Fibroblast of lung (primary cell): ENCODE results near the gene SLC39A6. TPM values are rescaled to one million over a fixed set of nuclear protein-coding genes. Genes with fewer than 3 reads are reported as not detected.

Source experiments
- DNase-seq, 2 donors: peaks; one replicate each; pipeline versions ENCODE4 v3.0.0 to v3.0.0-alpha.2; 2010; ENCODE audit warnings: low read depth in 2 of 2
- H2AFZ ChIP-seq: 2 replicates; pipeline ENCODE4 v1.5.1; 2012; ENCODE audit warnings: low read length, control low read depth, inconsistent platforms
- H3K27ac ChIP-seq: 2 replicates; pipeline ENCODE4 v1.5.1; 2011; ENCODE audit warnings: low read length, control low read depth; ENCODE audit not compliant: insufficient read depth
- H3K27me3 ChIP-seq: 2 replicates; pipeline ENCODE4 v1.5.1; 2011; ENCODE audit warnings: mild to moderate bottlenecking, low read length; ENCODE audit not compliant: control insufficient read depth, insufficient read depth
- H3K36me3 ChIP-seq: 2 replicates; pipeline ENCODE4 v1.5.1; 2011; ENCODE audit warnings: low read length; ENCODE audit not compliant: control insufficient read depth, insufficient read depth
- H3K4me1 ChIP-seq: 2 replicates; pipeline ENCODE4 v1.5.1; 2011; ENCODE audit warnings: low read length; ENCODE audit not compliant: control insufficient read depth, insufficient read depth; ENCODE audit errors: extremely low read depth
- H3K4me2 ChIP-seq: 2 replicates; pipeline ENCODE4 v1.5.1; 2011; ENCODE audit warnings: low read length, control low read depth; ENCODE audit not compliant: insufficient read depth; ENCODE audit errors: extremely low read depth
- H3K4me3 ChIP-seq, 4 experiments: fragments of 200-600 bp in 1 of 4; sonication (generic) in 1 of 4; replicated peaks in 1 of 4; 2 replicates each; pipeline ENCODE4 v1.5.1; 2011 to 2016; ENCODE audit warnings: low read length in 4 of 4, low read depth in 3 of 4, mild to moderate bottlenecking in 3 of 4, control low read depth in 2 of 4, inconsistent platforms in 1 of 4, mixed read lengths in 1 of 4; ENCODE audit not compliant: insufficient read depth in 1 of 4; ENCODE audit errors: control extremely low read depth in 1 of 4
- H3K79me2 ChIP-seq: 2 replicates; pipeline ENCODE4 v1.5.1; 2012; ENCODE audit warnings: mild to moderate bottlenecking, low read length, inconsistent platforms; ENCODE audit not compliant: control insufficient read depth, insufficient read depth
- H3K9ac ChIP-seq: 2 replicates; pipeline ENCODE4 v1.5.1; 2011; ENCODE audit warnings: mild to moderate bottlenecking, low read length, control low read depth; ENCODE audit not compliant: insufficient read depth
- H3K9me3 ChIP-seq: 2 replicates; pipeline ENCODE4 v1.5.1; 2012; ENCODE audit warnings: low read depth, low read length; ENCODE audit not compliant: control insufficient read depth, insufficient read depth
- H4K20me1 ChIP-seq: 2 replicates; pipeline ENCODE4 v1.5.1; 2011; ENCODE audit warnings: low read length; ENCODE audit not compliant: control insufficient read depth, insufficient read depth; ENCODE audit errors: extremely low read depth
- CTCF ChIP-seq, 2 donors: IDR thresholded peaks in 1 of 2; conservative IDR thresholded peaks in 1 of 2; 1 replicate in 1 of 2; 2 replicates in 1 of 2; pipeline ENCODE4 v1.5.1; 2011 to 2012; ENCODE audit warnings: low read length in 2 of 2, control low read depth in 1 of 2, inconsistent platforms in 1 of 2, low read depth in 1 of 2, mild to moderate bottlenecking in 1 of 2
- EZH2 ChIP-seq: IDR thresholded peaks from 2 replicates; pipeline ENCODE4 v1.5.1; 2012; ENCODE audit warnings: low read length, control low read depth, mild to moderate bottlenecking; ENCODE audit errors: missing control alignments
- polyA plus RNA-seq, 2 donors: library from polyadenylated mRNA; depleted of rRNA in 1 of 2; stranded (reverse) in 1 of 2; unstranded in 1 of 2; fragments of >200 nt; gene quantifications; 2 replicates each; pipeline ENCODE4 v1.2.1, GENCODE V29; 2011 to 2012; ENCODE audit warnings: missing spikeins in 1 of 2
- total RNA-seq: library from RNA; depleted of rRNA; stranded (reverse); fragments of >200 nt; gene quantifications from 2 replicates; pipeline ENCODE4 v1.2.1, GENCODE V29; 2014

The SLC39A6 gene
- total and polyA plus RNA-seq, 2 donors (not counting 1 experiment from before 2014, with no cell fraction given), result 118 to 164 TPM

GRCh38 chr18:36131692-36132483 is 2.7 kb upstream of the SLC39A6 start:
- no peak overlapping the region for H2AFZ ChIP-seq
- no peak for DNase-seq
- no peaks in the 10 kb centered on the region for H4K20me1 ChIP-seq
- TF ChIP-seq CTCF (conservative IDR thresholded peaks at IDR 0.05 in 1 of 2, IDR thresholded peaks at IDR 0.05 in 1 of 2; ENCODE audit: low read depth in 1 of 2, low read length in 2 of 2), result no peak
- TF ChIP-seq EZH2, result no peak
- H3K79me2 ChIP-seq, result peaks cover 45% of the 10 kb centered on the region
- H3K4me3 ChIP-seq, result peak overlapping the region in 1 of 4 experiments; percentile 86
- H3K27ac ChIP-seq, result no peak overlapping the region
- H3K27me3 ChIP-seq, result no peaks in the 10 kb centered on the region
- H3K9me3 ChIP-seq, result no peaks in the 10 kb centered on the region
- peak overlapping the region; percentile 57 for H3K4me2 ChIP-seq
- H3K36me3 ChIP-seq, result no peaks in the 10 kb centered on the region
- H3K9ac ChIP-seq, result no peak overlapping the region
- H3K4me1 ChIP-seq, result no peaks in the 10 kb centered on the region

- H3K79me2 ChIP-seq, result peaks cover 49% of the 10 kb centered on the region
- peak overlapping the region; percentile 57 for H3K4me2 ChIP-seq
- H4K20me1 ChIP-seq, result no peaks in the 10 kb centered on the region
- H3K27ac ChIP-seq, result no peak overlapping the region
- TF ChIP-seq EZH2 (no peak), CTCF (conservative IDR thresholded peaks at IDR 0.05 in 1 of 2, IDR thresholded peaks at IDR 0.05 in 1 of 2; ENCODE audit: low read depth in 1 of 2, low read length in 2 of 2) (no peak)
- no peaks in the 10 kb centered on the region for H3K27me3 ChIP-seq
- no peak for DNase-seq
- H3K4me3 ChIP-seq, result peak overlapping the region; percentile 65 to 95 (median 83)
- peaks cover 3% of the 10 kb centered on the region for H3K36me3 ChIP-seq
- no peak overlapping the region for H3K9ac ChIP-seq
- H3K4me1 ChIP-seq, result no peaks in the 10 kb centered on the region
- no peak overlapping the region for H2AFZ ChIP-seq
- no peaks in the 10 kb centered on the region for H3K9me3 ChIP-seq
These were observed 1.9 kb upstream of the SLC39A6 start for GRCh38 chr18:36130883-36131653.

DNA sequence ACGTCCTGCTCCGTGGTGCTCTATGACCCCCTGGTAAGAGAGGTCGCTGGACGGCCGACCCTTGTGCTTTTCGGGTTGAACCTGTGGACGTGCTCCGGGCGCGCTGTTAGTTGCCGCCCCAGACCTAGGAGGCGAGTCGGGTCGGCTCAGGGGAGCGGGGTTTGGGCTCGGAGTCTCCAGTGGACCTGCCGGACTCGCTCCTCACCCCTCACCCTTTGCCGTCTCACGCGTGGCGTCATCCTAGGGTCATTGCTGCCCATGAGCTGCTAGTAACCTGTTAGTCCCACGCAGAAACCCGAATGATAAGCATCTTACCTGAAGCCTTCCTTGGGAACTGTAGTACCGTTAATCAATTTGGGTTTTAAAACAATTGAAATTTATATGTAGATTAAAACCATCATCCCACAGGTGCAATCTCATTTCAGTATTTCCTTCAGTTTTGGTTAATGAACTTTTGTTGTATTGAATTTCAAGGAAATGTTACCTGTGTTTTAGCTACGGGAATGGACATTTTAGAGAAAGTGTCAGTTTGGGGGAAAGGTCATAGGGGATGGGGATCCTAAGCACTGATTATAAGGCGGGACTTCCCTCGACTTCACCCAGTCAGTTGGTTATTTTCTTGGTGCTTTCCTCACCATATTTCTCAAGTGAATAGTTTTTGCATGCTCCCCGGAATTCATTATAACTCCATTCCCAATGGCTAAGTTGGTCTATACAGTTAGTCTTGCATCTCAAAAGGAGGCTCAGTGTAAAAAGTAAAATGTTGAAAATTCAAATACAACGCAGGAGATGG is 1.1 kb upstream of the SLC39A6 start:
- Histone ChIP-seq H3K4me1 (no peaks in the 10 kb centered on the region), H2AFZ (peak overlapping the region; percentile 81), H3K9ac (peak overlapping the region; percentile 92), H3K9me3 (no peaks in the 10 kb centered on the region), H3K27ac (peak overlapping the region; percentile 92), H4K20me1 (no peaks in the 10 kb centered on the region), H3K4me2 (peak overlapping the region; percentile 57), H3K79me2 (peaks cover 49% of the 10 kb centered on the region), H3K27me3 (no peaks in the 10 kb centered on the region), H3K36me3 (peaks cover 3% of the 10 kb centered on the region), H3K4me3 (peak overlapping the region; percentile 65 to 95 (median 83))
- TF ChIP-seq EZH2 (no peak), CTCF (conservative IDR thresholded peaks at IDR 0.05 in 1 of 2, IDR thresholded peaks at IDR 0.05 in 1 of 2; ENCODE audit: low read depth in 1 of 2, low read length in 2 of 2) (no peak)
- no peak for DNase-seq
